GM23338 (cell line): ENCODE data around the gene EHD4. TPM values are rescaled to one million over a fixed set of nuclear protein-coding genes. Genes with fewer than 3 reads are reported as not detected.

Experiments
- ATAC-seq: fragments of 200-7000 bp; cut with Tn5 transposase; 3 replicates; pipeline ENCODE4 v1.9.1; 2020
- DNase-seq: peaks from one replicate; pipeline ENCODE4 v3.0.0-alpha.2; 2015; ENCODE audit warnings: low spot score
- H2AFZ ChIP-seq: fragments of 200-600 bp; sonication (generic); 2 replicates; pipeline ENCODE4 v1.8.0; 2016; ENCODE audit warnings: antibody characterized with exemption, mild to moderate bottlenecking, moderate library complexity
- H3F3A ChIP-seq: fragments of 200-600 bp; sonication (generic); replicated peaks from 2 replicates; pipeline ENCODE4 v1.8.0; 2017; ENCODE audit warnings: antibody characterized with exemption, mixed run types, low read depth
- H3K27ac ChIP-seq: fragments of 200-600 bp; sonication (generic); 2 replicates; pipeline ENCODE4 v1.6.1; 2016; ENCODE audit warnings: low read depth
- H3K27me3 ChIP-seq: fragments of 200-600 bp; sonication (generic); 2 replicates; pipeline ENCODE4 v1.8.0; 2016; ENCODE audit warnings: mild to moderate bottlenecking, mixed run types, moderate library complexity; ENCODE audit not compliant: insufficient read depth
- H3K36me3 ChIP-seq: fragments of 200-600 bp; sonication (generic); 2 replicates; pipeline ENCODE4 v1.8.0; 2016; ENCODE audit warnings: mild to moderate bottlenecking; ENCODE audit not compliant: insufficient read depth
- H3K4me1 ChIP-seq: fragments of 200-600 bp; sonication (generic); 2 replicates; pipeline ENCODE4 v1.8.0; 2016; ENCODE audit warnings: mild to moderate bottlenecking, moderate library complexity; ENCODE audit not compliant: insufficient read depth
- H3K4me2 ChIP-seq: fragments of 200-600 bp; sonication (generic); 2 replicates; pipeline ENCODE4 v1.7.1; 2017; ENCODE audit warnings: mixed run types
- H3K4me3 ChIP-seq: fragments of 200-600 bp; sonication (generic); 2 replicates; pipeline ENCODE4 v1.6.1; 2016; ENCODE audit warnings: mixed run types
- H3K79me2 ChIP-seq: fragments of 200-600 bp; sonication (generic); replicated peaks from 2 replicates; pipeline ENCODE4 v1.8.0; 2017; ENCODE audit warnings: mild to moderate bottlenecking; ENCODE audit not compliant: insufficient read depth
- H3K9me2 ChIP-seq: fragments of 200-600 bp; sonication (generic); 2 replicates; pipeline ENCODE4 v1.8.0; 2017; ENCODE audit not compliant: insufficient read depth
- H4K20me1 ChIP-seq: fragments of 200-600 bp; sonication (generic); replicated peaks from 2 replicates; pipeline ENCODE4 v1.8.0; 2017; ENCODE audit warnings: mild to moderate bottlenecking; ENCODE audit not compliant: insufficient read depth
- H3K27ac Mint-ChIP-seq: 2 replicates; pipeline ENCODE4 v1.8.0; 2020; ENCODE audit warnings: inconsistent platforms, mild to moderate bottlenecking, moderate library complexity, mixed read lengths
- H3K27me3 Mint-ChIP-seq: 3 replicates; pipeline ENCODE4 v1.8.0; 2022; ENCODE audit warnings: low read depth, mild to moderate bottlenecking, moderate library complexity, mixed read lengths, inconsistent platforms; ENCODE audit not compliant: insufficient read depth, poor library complexity
- H3K36me3 Mint-ChIP-seq: 3 replicates; pipeline ENCODE4 v1.8.0; 2021; ENCODE audit warnings: low read depth, mild to moderate bottlenecking, inconsistent platforms, moderate library complexity, mixed read lengths
- H3K4me1 Mint-ChIP-seq: 3 replicates; pipeline ENCODE4 v1.8.0; 2020; ENCODE audit warnings: mild to moderate bottlenecking, inconsistent platforms, mixed read lengths
- H3K4me3 Mint-ChIP-seq: 3 replicates; pipeline ENCODE4 v1.8.0; 2021; ENCODE audit warnings: moderate library complexity, mild to moderate bottlenecking, inconsistent platforms, mixed read lengths
- H3K9me3 Mint-ChIP-seq: 3 replicates; pipeline ENCODE4 v1.8.0; 2020; ENCODE audit warnings: moderate library complexity, mild to moderate bottlenecking, inconsistent platforms, mixed read lengths
- CREB1 ChIP-seq: fragments of 250-450 bp; sonication (Bioruptor Pico); IDR thresholded peaks from 2 replicates; pipeline ENCODE4 v1.5.0; 2020; ENCODE audit warnings: low read depth, mild to moderate bottlenecking, moderate library complexity
- EZH2 ChIP-seq: fragments of 200-600 bp; sonication (generic); IDR thresholded peaks from one replicate; pipeline ENCODE4 v1.8.0; 2017; ENCODE audit warnings: antibody characterized with exemption, mild to moderate bottlenecking, low read depth; ENCODE audit not compliant: unreplicated experiment
- EZH2phosphoT487 ChIP-seq: fragments of 200-600 bp; sonication (generic); IDR thresholded peaks from one replicate; pipeline ENCODE4 v1.8.1; 2018; ENCODE audit warnings: antibody characterized with exemption; ENCODE audit not compliant: unreplicated experiment
- JUNB ChIP-seq: IDR thresholded peaks from one replicate; pipeline ENCODE4 v1.6.1; 2016; ENCODE audit warnings: antibody characterized with exemption; ENCODE audit not compliant: unreplicated experiment
- NANOG ChIP-seq: IDR thresholded peaks from 2 replicates; pipeline ENCODE4 v1.6.1; 2016; ENCODE audit warnings: antibody characterized with exemption, borderline replicate concordance
- POLR2AphosphoS5 ChIP-seq: IDR thresholded peaks from 2 replicates; pipeline ENCODE4 v1.6.1; 2016; ENCODE audit warnings: antibody characterized with exemption, low read depth
- STAT1 ChIP-seq: IDR thresholded peaks from one replicate; pipeline ENCODE4 v1.6.1; 2016; ENCODE audit warnings: antibody characterized with exemption; ENCODE audit not compliant: unreplicated experiment
- ZNF114 ChIP-seq: fragments of 250-450 bp; sonication (Bioruptor Pico); IDR thresholded peaks from 2 replicates; pipeline ENCODE4 v1.5.0; 2020; ENCODE audit warnings: mild to moderate bottlenecking, moderate library complexity
- ZNF331 ChIP-seq: fragments of 250-450 bp; sonication (Bioruptor Pico); IDR thresholded peaks from 2 replicates; pipeline ENCODE4 v1.5.0; 2020; ENCODE audit warnings: low read depth, mild to moderate bottlenecking, moderate library complexity
- polyA plus RNA-seq: library from polyadenylated mRNA; unstranded; fragments of >200 nt; fragmentation: Nextera tagmentation; extraction: Ambion mirVana; gene quantifications from 2 replicates; pipeline ENCODE4 v1.2.1, GENCODE V29; 2016
- total RNA-seq: library from RNA; depleted of rRNA; stranded (reverse); fragments of >200 nt; shearing (Covaris generic); gene quantifications from 2 replicates; pipeline ENCODE4 v1.2.3, GENCODE V29; 2014
- TF ChIP-seq, protein P1 (sequence below), 2 experiments: fragments of 200-600 bp in 1 of 2; sonication (generic) in 1 of 2; conservative IDR thresholded peaks; 2 replicates each; pipeline versions ENCODE4 v1.5.1 to v1.6.1; 2016 to 2017; ENCODE audit warnings: antibody characterized with exemption in 2 of 2, low read depth in 2 of 2, mild to moderate bottlenecking in 2 of 2, moderate library complexity in 1 of 2
- TF ChIP-seq, protein P2 (sequence below): fragments of 250-450 bp; sonication (Bioruptor Pico); IDR thresholded peaks from 2 replicates; pipeline ENCODE4 v1.5.0; 2020; ENCODE audit warnings: mild to moderate bottlenecking, moderate library complexity
- TF ChIP-seq, protein P3 (sequence below): IDR thresholded peaks from one replicate; pipeline ENCODE4 v1.6.1; 2018; ENCODE audit warnings: antibody characterized with exemption; ENCODE audit not compliant: unreplicated experiment
- TF ChIP-seq, protein P4 (sequence below): IDR thresholded peaks from 2 replicates; pipeline ENCODE4 v1.6.1; 2016; ENCODE audit warnings: antibody characterized with exemption

Gene EHD4
- total and polyA plus RNA-seq, 2 experiments from 2014 or later, result 13.0 to 31.0 TPM

DNA sequence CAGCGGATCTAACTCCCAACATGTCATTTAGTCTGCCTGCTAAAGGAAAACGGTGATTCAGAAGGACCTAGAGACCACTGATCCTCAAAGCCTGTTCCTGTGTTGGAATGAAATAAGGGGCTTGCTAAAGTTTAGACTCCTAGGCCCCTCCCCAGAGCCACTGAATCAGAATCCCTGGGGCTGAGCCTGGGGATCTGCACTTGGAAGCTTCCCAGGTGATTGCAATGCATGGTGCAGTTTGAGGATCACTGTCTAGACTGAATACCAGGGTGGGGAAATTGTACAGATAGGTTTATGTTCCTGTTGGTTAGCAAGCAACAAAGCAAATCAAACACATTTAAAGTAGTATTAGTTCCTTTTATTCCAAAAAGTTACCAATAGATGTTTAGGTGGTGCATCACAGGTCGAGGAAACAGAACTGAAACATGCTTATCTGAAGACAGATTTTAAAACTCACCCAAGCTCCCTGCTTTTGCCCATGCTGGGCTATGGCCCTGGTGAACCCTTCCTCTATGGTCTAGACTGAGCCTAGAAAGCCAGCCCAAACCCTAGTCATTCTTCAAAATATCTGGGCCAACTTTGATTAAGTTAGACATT lies 48.9 kb downstream of the EHD4 start (continued):
- TF ChIP-seq, protein P1, sequence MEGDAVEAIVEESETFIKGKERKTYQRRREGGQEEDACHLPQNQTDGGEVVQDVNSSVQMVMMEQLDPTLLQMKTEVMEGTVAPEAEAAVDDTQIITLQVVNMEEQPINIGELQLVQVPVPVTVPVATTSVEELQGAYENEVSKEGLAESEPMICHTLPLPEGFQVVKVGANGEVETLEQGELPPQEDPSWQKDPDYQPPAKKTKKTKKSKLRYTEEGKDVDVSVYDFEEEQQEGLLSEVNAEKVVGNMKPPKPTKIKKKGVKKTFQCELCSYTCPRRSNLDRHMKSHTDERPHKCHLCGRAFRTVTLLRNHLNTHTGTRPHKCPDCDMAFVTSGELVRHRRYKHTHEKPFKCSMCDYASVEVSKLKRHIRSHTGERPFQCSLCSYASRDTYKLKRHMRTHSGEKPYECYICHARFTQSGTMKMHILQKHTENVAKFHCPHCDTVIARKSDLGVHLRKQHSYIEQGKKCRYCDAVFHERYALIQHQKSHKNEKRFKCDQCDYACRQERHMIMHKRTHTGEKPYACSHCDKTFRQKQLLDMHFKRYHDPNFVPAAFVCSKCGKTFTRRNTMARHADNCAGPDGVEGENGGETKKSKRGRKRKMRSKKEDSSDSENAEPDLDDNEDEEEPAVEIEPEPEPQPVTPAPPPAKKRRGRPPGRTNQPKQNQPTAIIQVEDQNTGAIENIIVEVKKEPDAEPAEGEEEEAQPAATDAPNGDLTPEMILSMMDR (conservative IDR thresholded peaks at IDR 0.05; ENCODE audit: low read depth in 2 of 2), result no peak
- no peak for TF ChIP-seq EZH2phosphoT487

DNA sequence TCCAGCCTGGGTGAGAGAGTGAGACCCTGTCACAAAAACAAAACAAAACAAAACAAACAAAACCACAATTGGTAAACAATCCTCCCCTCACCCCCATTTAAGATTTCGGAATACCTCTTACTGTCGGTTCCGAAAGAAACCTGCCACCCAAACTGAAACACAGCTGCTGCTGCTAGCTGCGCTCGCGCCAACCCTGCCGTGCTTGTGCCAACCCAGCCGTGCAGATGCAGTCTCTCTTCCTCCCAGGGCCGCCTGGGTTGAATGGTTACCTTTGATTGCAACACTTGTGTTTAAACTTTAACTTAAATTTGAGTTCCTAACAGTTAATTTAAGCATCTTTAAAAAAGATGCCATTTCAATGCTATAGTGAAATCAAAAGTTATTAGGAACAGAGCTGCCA lies 50.0 kb downstream of the EHD4 start:
- Histone ChIP-seq H3K27ac (no peak overlapping the region), H3K36me3 (0 out of 2 replicates have a peak, but pooled peaks cover 2% of the 10 kb centered on the region), H2AFZ (no peak overlapping the region), H3F3A (no peaks in the 10 kb centered on the region), H4K20me1 (peaks cover 8% of the 10 kb centered on the region), H3K4me2 (no peak overlapping the region), H3K27me3 (no peaks in the 10 kb centered on the region), H3K9me2 (no peaks in the 10 kb centered on the region), H3K79me2 (0 out of 2 replicates have a peak, but pooled peaks cover 7% of the 10 kb centered on the region), H3K4me3 (no peak overlapping the region), H3K4me1 (no peaks in the 10 kb centered on the region)
- H3K36me3 Mint-ChIP-seq, result peaks cover 15% of the 10 kb centered on the region
- H3K4me3 Mint-ChIP-seq, result no peak overlapping the region
- H3K27ac Mint-ChIP-seq, result no peak overlapping the region
- no peak for ATAC-seq
- no peak for DNase-seq
- H3K27me3 Mint-ChIP-seq, result peaks cover 3% of the 10 kb centered on the region
- no peaks in the 10 kb centered on the region for H3K9me3 Mint-ChIP-seq
- H3K4me1 Mint-ChIP-seq, result peaks cover 11% of the 10 kb centered on the region
- TF ChIP-seq EZH2, result no peak
- no peak for TF ChIP-seq ZNF331 (CRISPR knock-in tag)
- TF ChIP-seq, protein P2, sequence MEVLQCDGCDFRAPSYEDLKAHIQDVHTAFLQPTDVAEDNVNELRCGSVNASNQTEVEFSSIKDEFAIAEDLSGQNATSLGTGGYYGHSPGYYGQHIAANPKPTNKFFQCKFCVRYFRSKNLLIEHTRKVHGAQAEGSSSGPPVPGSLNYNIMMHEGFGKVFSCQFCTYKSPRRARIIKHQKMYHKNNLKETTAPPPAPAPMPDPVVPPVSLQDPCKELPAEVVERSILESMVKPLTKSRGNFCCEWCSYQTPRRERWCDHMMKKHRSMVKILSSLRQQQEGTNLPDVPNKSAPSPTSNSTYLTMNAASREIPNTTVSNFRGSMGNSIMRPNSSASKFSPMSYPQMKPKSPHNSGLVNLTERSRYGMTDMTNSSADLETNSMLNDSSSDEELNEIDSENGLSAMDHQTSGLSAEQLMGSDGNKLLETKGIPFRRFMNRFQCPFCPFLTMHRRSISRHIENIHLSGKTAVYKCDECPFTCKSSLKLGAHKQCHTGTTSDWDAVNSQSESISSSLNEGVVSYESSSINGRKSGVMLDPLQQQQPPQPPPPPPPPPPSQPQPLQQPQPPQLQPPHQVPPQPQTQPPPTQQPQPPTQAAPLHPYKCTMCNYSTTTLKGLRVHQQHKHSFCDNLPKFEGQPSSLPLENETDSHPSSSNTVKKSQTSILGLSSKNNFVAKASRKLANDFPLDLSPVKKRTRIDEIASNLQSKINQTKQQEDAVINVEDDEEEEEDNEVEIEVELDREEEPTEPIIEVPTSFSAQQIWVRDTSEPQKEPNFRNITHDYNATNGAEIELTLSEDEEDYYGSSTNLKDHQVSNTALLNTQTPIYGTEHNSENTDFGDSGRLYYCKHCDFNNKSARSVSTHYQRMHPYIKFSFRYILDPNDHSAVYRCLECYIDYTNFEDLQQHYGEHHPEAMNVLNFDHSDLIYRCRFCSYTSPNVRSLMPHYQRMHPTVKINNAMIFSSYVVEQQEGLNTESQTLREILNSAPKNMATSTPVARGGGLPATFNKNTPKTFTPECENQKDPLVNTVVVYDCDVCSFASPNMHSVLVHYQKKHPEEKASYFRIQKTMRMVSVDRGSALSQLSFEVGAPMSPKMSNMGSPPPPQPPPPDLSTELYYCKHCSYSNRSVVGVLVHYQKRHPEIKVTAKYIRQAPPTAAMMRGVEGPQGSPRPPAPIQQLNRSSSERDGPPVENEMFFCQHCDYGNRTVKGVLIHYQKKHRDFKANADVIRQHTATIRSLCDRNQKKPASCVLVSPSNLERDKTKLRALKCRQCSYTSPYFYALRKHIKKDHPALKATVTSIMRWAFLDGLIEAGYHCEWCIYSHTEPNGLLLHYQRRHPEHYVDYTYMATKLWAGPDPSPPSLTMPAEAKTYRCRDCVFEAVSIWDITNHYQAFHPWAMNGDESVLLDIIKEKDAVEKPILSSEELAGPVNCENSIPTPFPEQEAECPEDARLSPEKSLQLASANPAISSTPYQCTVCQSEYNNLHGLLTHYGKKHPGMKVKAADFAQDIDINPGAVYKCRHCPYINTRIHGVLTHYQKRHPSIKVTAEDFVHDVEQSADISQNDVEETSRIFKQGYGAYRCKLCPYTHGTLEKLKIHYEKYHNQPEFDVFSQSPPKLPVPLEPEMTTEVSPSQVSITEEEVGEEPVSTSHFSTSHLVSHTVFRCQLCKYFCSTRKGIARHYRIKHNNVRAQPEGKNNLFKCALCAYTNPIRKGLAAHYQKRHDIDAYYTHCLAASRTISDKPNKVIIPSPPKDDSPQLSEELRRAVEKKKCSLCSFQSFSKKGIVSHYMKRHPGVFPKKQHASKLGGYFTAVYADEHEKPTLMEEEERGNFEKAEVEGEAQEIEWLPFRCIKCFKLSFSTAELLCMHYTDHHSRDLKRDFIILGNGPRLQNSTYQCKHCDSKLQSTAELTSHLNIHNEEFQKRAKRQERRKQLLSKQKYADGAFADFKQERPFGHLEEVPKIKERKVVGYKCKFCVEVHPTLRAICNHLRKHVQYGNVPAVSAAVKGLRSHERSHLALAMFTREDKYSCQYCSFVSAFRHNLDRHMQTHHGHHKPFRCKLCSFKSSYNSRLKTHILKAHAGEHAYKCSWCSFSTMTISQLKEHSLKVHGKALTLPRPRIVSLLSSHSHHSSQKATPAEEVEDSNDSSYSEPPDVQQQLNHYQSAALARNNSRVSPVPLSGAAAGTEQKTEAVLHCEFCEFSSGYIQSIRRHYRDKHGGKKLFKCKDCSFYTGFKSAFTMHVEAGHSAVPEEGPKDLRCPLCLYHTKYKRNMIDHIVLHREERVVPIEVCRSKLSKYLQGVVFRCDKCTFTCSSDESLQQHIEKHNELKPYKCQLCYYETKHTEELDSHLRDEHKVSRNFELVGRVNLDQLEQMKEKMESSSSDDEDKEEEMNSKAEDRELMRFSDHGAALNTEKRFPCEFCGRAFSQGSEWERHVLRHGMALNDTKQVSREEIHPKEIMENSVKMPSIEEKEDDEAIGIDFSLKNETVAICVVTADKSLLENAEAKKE (CRISPR knock-in tag), result no peak
- TF ChIP-seq NANOG, result no peak
- no peak for TF ChIP-seq CREB1 (CRISPR knock-in tag)
- TF ChIP-seq STAT1, result no peak
- TF ChIP-seq POLR2AphosphoS5, result no peak
- TF ChIP-seq ZNF114 (CRISPR knock-in tag), result no peak
- no peak for TF ChIP-seq EZH2phosphoT487
- TF ChIP-seq, protein P3, sequence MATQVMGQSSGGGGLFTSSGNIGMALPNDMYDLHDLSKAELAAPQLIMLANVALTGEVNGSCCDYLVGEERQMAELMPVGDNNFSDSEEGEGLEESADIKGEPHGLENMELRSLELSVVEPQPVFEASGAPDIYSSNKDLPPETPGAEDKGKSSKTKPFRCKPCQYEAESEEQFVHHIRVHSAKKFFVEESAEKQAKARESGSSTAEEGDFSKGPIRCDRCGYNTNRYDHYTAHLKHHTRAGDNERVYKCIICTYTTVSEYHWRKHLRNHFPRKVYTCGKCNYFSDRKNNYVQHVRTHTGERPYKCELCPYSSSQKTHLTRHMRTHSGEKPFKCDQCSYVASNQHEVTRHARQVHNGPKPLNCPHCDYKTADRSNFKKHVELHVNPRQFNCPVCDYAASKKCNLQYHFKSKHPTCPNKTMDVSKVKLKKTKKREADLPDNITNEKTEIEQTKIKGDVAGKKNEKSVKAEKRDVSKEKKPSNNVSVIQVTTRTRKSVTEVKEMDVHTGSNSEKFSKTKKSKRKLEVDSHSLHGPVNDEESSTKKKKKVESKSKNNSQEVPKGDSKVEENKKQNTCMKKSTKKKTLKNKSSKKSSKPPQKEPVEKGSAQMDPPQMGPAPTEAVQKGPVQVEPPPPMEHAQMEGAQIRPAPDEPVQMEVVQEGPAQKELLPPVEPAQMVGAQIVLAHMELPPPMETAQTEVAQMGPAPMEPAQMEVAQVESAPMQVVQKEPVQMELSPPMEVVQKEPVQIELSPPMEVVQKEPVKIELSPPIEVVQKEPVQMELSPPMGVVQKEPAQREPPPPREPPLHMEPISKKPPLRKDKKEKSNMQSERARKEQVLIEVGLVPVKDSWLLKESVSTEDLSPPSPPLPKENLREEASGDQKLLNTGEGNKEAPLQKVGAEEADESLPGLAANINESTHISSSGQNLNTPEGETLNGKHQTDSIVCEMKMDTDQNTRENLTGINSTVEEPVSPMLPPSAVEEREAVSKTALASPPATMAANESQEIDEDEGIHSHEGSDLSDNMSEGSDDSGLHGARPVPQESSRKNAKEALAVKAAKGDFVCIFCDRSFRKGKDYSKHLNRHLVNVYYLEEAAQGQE, result no peak
- TF ChIP-seq JUNB, result no peak
- TF ChIP-seq, protein P4, sequence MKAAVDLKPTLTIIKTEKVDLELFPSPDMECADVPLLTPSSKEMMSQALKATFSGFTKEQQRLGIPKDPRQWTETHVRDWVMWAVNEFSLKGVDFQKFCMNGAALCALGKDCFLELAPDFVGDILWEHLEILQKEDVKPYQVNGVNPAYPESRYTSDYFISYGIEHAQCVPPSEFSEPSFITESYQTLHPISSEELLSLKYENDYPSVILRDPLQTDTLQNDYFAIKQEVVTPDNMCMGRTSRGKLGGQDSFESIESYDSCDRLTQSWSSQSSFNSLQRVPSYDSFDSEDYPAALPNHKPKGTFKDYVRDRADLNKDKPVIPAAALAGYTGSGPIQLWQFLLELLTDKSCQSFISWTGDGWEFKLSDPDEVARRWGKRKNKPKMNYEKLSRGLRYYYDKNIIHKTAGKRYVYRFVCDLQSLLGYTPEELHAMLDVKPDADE, result no peak
